Measurements from ENCODE around the gene HS3ST5.
"Not testable (repeated sequence)": the region's sequence is repeated elsewhere in the genome, so short reads cannot be mapped to it uniquely, and the experiment has no call there.

The HS3ST5 gene

DNA sequence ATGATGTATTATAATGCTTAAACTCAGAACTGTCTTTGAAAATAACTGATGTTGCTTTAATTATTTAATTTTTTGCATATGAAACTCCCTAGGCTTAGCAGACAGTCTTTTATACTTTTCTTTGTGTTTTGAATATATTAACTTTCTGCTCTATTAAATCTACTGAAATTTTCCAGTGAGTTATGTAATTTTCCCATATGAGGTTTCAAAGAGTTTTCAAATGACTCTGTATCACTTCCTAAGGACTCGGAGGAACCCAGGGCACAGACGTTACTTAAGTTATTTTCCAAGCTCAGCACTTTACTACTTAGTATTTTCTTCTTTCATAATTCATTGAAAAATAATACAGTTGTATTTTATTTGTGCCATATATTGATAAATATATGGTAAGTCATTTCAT is 122.6 kb downstream of the HS3ST5 start:
- no peak for DNase-seq (ENCODE audit: extremely low read depth, low read depth)
- TF ChIP-seq CTCF (IDR thresholded peaks at IDR 0.05; ENCODE audit: low read depth, low read length), result no peak

- no peak for DNase-seq (ENCODE audit: extremely low read depth, low read depth)
- TF ChIP-seq CTCF (IDR thresholded peaks at IDR 0.05; ENCODE audit: low read depth, low read length), result no peak
Measured at GRCh38 chr6:114218437-114219340, 124.1 kb downstream of the HS3ST5 start.

DNA sequence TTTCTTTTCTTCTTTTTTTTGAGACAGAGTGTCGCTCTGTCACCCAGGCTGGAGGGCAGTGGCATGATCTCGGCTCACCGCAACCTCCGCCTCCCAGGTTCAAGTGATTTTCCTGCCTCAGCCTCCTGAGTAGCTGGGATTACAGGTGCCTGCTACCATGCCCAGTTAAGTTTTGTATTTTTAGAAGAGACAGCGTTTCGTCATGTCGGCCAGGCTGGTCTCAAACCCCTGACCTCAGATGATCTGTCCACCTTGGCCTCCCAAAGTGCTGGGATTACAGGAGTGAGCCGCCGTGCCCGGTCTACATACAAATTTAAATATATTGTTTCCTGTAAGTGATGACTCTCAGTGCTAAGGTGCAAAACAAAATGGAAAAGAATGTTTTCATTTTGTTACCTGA is 124.8 kb downstream of the HS3ST5 start:
- not testable (repeated sequence) for DNase-seq (ENCODE audit: extremely low read depth, low read depth)

DNA sequence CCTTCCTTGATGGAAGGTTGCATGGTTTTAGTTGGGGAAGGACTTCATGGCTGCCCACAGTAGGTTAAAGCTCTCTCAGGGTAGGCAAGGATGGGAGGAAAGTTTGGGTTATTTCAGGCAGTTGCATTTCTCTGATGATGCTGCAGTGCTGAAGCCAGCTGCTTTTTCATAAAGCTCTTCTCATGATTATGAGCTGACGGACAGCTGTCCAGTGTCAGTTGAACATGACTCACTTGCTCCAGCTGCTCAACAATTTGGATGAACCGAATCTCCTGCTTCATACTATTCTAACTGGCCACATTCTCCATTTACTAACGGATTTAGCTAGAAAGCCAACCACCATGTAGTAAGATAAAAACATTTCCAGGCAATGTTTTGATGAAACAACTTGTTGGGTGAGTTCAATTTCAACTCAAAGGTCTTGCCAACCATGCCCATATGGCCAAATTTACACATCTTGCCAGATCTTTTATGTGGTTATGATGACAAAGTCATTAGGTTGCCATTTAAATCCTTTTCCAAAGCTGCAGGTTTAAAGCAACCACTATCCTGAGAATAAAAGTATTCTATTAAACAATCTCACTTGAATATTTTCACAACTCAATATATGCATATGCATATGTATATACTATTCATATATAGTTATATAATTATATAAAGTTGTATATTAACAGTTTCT is 125.9 kb downstream of the HS3ST5 start:
- DNase-seq (ENCODE audit: extremely low read depth, low read depth), result no peak
- no peak for TF ChIP-seq CTCF (IDR thresholded peaks at IDR 0.05; ENCODE audit: low read depth, low read length)

- TF ChIP-seq CTCF (IDR thresholded peaks at IDR 0.05; ENCODE audit: low read depth, low read length), result no peak
- no peak for DNase-seq (ENCODE audit: extremely low read depth, low read depth)
Measured at GRCh38 chr6:114210467-114210866, 132.4 kb downstream of the HS3ST5 start.

GRCh38 chr6:114203460-114203859 is 139.4 kb downstream of the HS3ST5 start:
- no peak for DNase-seq (ENCODE audit: extremely low read depth, low read depth)
- TF ChIP-seq CTCF (IDR thresholded peaks at IDR 0.05; ENCODE audit: low read depth, low read length), result no peak

DNA sequence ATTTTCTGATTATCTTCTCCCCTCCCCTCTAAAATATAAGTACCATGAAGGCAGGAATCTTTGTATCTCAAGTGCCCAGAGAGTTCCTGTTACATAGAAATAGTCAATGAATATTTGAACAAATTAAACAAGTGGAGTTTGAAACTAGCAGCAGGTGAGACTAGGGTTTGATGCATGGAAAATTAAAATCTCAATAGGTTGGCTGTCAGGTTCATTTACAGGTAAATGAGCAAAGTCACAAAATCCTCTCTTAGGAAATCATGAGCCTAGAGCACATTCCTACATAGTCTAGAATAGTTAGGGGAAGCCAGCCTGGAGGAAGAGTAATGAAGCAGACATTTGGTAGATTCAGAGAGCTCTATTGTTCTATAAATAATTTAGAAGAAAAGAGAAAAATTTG is 140.4 kb downstream of the HS3ST5 start:
- no peak for DNase-seq (ENCODE audit: extremely low read depth, low read depth)
- no peak for TF ChIP-seq CTCF (IDR thresholded peaks at IDR 0.05; ENCODE audit: low read depth, low read length)

All from AG09319 (cell line).